Endothelial cell of umbilical vein (primary cell): ENCODE measurements around the gene ZNF775. TPM values are rescaled to one million over a fixed set of nuclear protein-coding genes. Genes with fewer than 3 reads are reported as not detected.

Source experiments
- BruUV-seq: library from RNA; stranded (reverse); fragments of 400-500 nt; replicated peaks from 2 replicates; lab custom pipeline; 2021; lab: Mats Ljungman, UMichigan
- CTCF ChIA-PET: fragments of 300-600, 350-600 bp; sonication (Branson Sonifier 250); formaldehyde crosslinking; loops from one replicate; lab custom pipeline; 2021; ENCODE audit warnings: antibody characterized with exemption, inconsistent platforms; lab: Charles Lee
- POLR2A ChIA-PET: fragments of 300-600, 350-600 bp; sonication (Branson Sonifier 250); formaldehyde crosslinking; loops from one replicate; lab custom pipeline; 2021; ENCODE audit warnings: antibody characterized with exemption, inconsistent platforms; lab: Charles Lee
- DNase-seq: peaks from one replicate; pipeline ENCODE4 v3.0.0-alpha.2; 2011; ENCODE audit warnings: low read depth, low spot score
- FAIRE-seq: peaks from 2 replicates; lab custom pipeline; 2011; peaks lifted over from hg19 to GRCh38; lab: Jason Lieb, UNC
- H2AFZ ChIP-seq: 2 replicates; pipeline ENCODE4 v1.6.0; 2012; ENCODE audit warnings: low read depth, low read length, control low read depth, inconsistent platforms
- H3K27ac ChIP-seq: 2 replicates; pipeline ENCODE4 v1.5.1; 2011; ENCODE audit warnings: low read depth, mild to moderate bottlenecking, control low read depth, low read length, moderate library complexity; ENCODE audit not compliant: insufficient read depth
- H3K27me3 ChIP-seq, 2 experiments: 2 replicates each; pipeline versions ENCODE4 v1.6.0 to v1.6.1; 2011; ENCODE audit warnings: low read length in 2 of 2, mixed read lengths in 1 of 2; ENCODE audit not compliant: control insufficient read depth in 2 of 2, insufficient read depth in 2 of 2
- H3K36me3 ChIP-seq, 2 experiments: 2 replicates in 1 of 2; 3 replicates in 1 of 2; pipeline ENCODE4 v1.5.1; 2011; ENCODE audit warnings: low read length in 2 of 2, mild to moderate bottlenecking in 1 of 2, moderate library complexity in 1 of 2; ENCODE audit not compliant: control insufficient read depth in 2 of 2, insufficient read depth in 2 of 2; ENCODE audit errors: extremely low read depth in 1 of 2
- H3K4me1 ChIP-seq: 3 replicates; pipeline ENCODE4 v1.5.1; 2011; ENCODE audit warnings: mild to moderate bottlenecking, low read length; ENCODE audit not compliant: control insufficient read depth, insufficient read depth; ENCODE audit errors: extremely low read depth
- H3K4me2 ChIP-seq: 2 replicates; pipeline ENCODE4 v1.6.1; 2011; ENCODE audit warnings: low read length, control low read depth, mixed read lengths; ENCODE audit not compliant: insufficient read depth
- H3K4me3 ChIP-seq, 3 experiments: fragments of 200-600 bp in 1 of 3; sonication (generic), shearing (Covaris generic) in 1 of 3; replicated peaks in 1 of 3; 2 replicates each; pipeline ENCODE4 v1.5.1; 2011 to 2016; ENCODE audit warnings: control low read depth in 3 of 3, low read length in 3 of 3, mild to moderate bottlenecking in 2 of 3, inconsistent platforms in 1 of 3, low read depth in 1 of 3, moderate library complexity in 1 of 3; ENCODE audit not compliant: insufficient read depth in 1 of 3
- H3K79me2 ChIP-seq: 2 replicates; pipeline ENCODE4 v1.6.0; 2012; ENCODE audit warnings: low read length, inconsistent platforms; ENCODE audit not compliant: control insufficient read depth, insufficient read depth
- H3K9ac ChIP-seq: replicated peaks from 2 replicates; pipeline ENCODE3; 2011; ENCODE audit warnings: low read length, control low read depth; ENCODE audit not compliant: insufficient read depth; ENCODE audit errors: extremely low read depth
- H3K9me1 ChIP-seq: replicated peaks from 3 replicates; pipeline ENCODE4 v1.6.0; 2011; ENCODE audit warnings: mild to moderate bottlenecking, low read length; ENCODE audit not compliant: control insufficient read depth, insufficient read depth; ENCODE audit errors: extremely low read depth
- H3K9me3 ChIP-seq: replicated peaks from 2 replicates; pipeline ENCODE4 v1.5.1; 2012; ENCODE audit warnings: low read length, inconsistent platforms; ENCODE audit not compliant: control insufficient read depth, insufficient read depth
- H4K20me1 ChIP-seq: replicated peaks from 2 replicates; pipeline ENCODE3; 2011; ENCODE audit warnings: mild to moderate bottlenecking, low read length; ENCODE audit not compliant: control insufficient read depth, insufficient read depth; ENCODE audit errors: extremely low read depth
- EZH2 ChIP-seq: IDR thresholded peaks from 2 replicates; pipeline ENCODE4 v1.6.1; 2012; ENCODE audit warnings: borderline replicate concordance, low read depth, mild to moderate bottlenecking, moderate library complexity, low read length, inconsistent platforms; ENCODE audit not compliant: severe bottlenecking
- FOS ChIP-seq: IDR thresholded peaks from 2 replicates; pipeline ENCODE4 v1.6.1; 2011; ENCODE audit warnings: mild to moderate bottlenecking, low read length, moderate library complexity, borderline replicate concordance; ENCODE audit not compliant: insufficient read depth
- GATA2 ChIP-seq: IDR thresholded peaks from 2 replicates; pipeline ENCODE4 v1.7.0; 2011; ENCODE audit warnings: low read depth, mild to moderate bottlenecking, moderate library complexity, mixed read lengths, low read length; ENCODE audit not compliant: insufficient read length, insufficient read depth
- JUN ChIP-seq: IDR thresholded peaks from 2 replicates; pipeline ENCODE4 v1.6.1; 2011; ENCODE audit warnings: borderline replicate concordance, low read depth; ENCODE audit not compliant: insufficient read length, insufficient read depth
- MYC ChIP-seq: IDR thresholded peaks from one replicate; pipeline ENCODE4 v1.6.1; 2011; ENCODE audit warnings: mild to moderate bottlenecking, low read depth, low read length
- POLR2A ChIP-seq: IDR thresholded peaks from 2 replicates; pipeline ENCODE4 v1.6.1; 2012; ENCODE audit warnings: low read depth, mild to moderate bottlenecking, control low read depth, low read length
- POLR2AphosphoS5 ChIP-seq: IDR thresholded peaks from 2 replicates; pipeline ENCODE4 v1.6.1; 2012; ENCODE audit warnings: low read depth, mild to moderate bottlenecking, control low read depth, low read length, moderate library complexity; ENCODE audit not compliant: insufficient read depth
- dilution Hi-C: fragments of 300-500 bp; cut with MboI; formaldehyde crosslinking; loops from one replicate; pipeline ENCODE4 v1.15.0; 2019; ENCODE audit warnings: low sequenced_read_pairs; ENCODE audit not compliant: extremely low pct_ligation_motif_present
- intact Hi-C: fragments of 100-400 bp; cut with micrococcal nuclease; formaldehyde crosslinking; loops from one replicate; pipeline ENCODE4 v1.10.0; 2022
- polyA plus RNA-seq, 4 experiments: library from polyadenylated mRNA; depleted of rRNA in 3 of 4; stranded (reverse) in 3 of 4; unstranded in 1 of 4; fragments of >200 nt; gene quantifications; 2 replicates each; pipeline versions ENCODE4 v1.2.1 to v1.2.3, GENCODE V29; 2011 to 2012; ENCODE audit warnings: missing spikeins in 1 of 4
- total RNA-seq: library from RNA; stranded (reverse); gene quantifications from 2 replicates; pipeline ENCODE4 v1.2.3, GENCODE V29; 2021
- TF ChIP-seq, protein P1 (sequence below): IDR thresholded peaks from 2 replicates; pipeline ENCODE4 v1.6.1; 2011; ENCODE audit not compliant: insufficient read depth, insufficient read length
- TF ChIP-seq, protein P2 (sequence below), 2 donors: IDR thresholded peaks; 1 replicate in 1 of 2; 2 replicates in 1 of 2; pipeline ENCODE4 v1.5.1; 2011; ENCODE audit warnings: low read length in 2 of 2, mild to moderate bottlenecking in 2 of 2, moderate library complexity in 2 of 2, control low read depth in 1 of 2, inconsistent platforms in 1 of 2, low read depth in 1 of 2; ENCODE audit not compliant: insufficient read depth in 1 of 2; ENCODE audit errors: extremely low read depth in 1 of 2

Gene ZNF775
- total and polyA plus RNA-seq, 2 donors (not counting 3 experiments of a cell fraction or from before 2014, with no cell fraction given) = 5.8 to 8.3 TPM

DNA sequence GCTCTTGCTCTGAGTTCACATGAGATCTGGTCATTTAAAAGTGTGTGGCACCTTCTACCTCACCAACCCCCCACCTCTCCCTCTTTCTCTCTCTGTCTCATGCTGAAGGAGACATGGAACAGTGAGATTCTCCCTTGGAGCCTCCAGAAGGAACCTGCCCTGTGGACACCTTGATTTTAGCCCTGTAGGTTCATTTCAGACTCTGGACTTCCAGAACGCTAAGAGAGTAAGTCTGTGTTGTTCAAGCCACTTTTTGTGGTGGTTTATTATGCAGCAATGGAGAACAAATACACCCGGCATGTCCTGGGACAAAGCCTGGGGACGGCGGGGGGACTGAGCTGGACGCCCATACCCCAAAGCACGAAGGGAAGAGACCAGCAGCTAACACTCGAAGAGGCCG, 50.6 kb downstream of the ZNF775 start:
- Histone ChIP-seq H3K9me1 (no peaks in the 10 kb centered on the region), H3K4me1 (no peaks in the 10 kb centered on the region), H4K20me1 (no peaks in the 10 kb centered on the region), H3K79me2 (no peaks in the 10 kb centered on the region), H3K36me3 (no peaks in the 10 kb centered on the region), H2AFZ (no peak overlapping the region), H3K9ac (no peak overlapping the region), H3K27ac (no peak overlapping the region), H3K4me2 (no peak overlapping the region), H3K9me3 (no peaks in the 10 kb centered on the region), H3K27me3 (peaks cover 5 to 10% of the 10 kb centered on the region in 2 experiments), H3K4me3 (no peak overlapping the region)
- TF ChIP-seq, protein P1, sequence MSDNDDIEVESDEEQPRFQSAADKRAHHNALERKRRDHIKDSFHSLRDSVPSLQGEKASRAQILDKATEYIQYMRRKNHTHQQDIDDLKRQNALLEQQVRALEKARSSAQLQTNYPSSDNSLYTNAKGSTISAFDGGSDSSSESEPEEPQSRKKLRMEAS = no peak
- TF ChIP-seq GATA2 (no peak), POLR2AphosphoS5 (no peak), JUN (no peak), FOS (no peak), EZH2 (no peak), MYC (no peak), POLR2A (no peak)
- TF ChIP-seq, protein P2, sequence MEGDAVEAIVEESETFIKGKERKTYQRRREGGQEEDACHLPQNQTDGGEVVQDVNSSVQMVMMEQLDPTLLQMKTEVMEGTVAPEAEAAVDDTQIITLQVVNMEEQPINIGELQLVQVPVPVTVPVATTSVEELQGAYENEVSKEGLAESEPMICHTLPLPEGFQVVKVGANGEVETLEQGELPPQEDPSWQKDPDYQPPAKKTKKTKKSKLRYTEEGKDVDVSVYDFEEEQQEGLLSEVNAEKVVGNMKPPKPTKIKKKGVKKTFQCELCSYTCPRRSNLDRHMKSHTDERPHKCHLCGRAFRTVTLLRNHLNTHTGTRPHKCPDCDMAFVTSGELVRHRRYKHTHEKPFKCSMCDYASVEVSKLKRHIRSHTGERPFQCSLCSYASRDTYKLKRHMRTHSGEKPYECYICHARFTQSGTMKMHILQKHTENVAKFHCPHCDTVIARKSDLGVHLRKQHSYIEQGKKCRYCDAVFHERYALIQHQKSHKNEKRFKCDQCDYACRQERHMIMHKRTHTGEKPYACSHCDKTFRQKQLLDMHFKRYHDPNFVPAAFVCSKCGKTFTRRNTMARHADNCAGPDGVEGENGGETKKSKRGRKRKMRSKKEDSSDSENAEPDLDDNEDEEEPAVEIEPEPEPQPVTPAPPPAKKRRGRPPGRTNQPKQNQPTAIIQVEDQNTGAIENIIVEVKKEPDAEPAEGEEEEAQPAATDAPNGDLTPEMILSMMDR (IDR thresholded peaks at IDR 0.05; ENCODE audit: extremely low read depth in 1 of 2, insufficient read depth in 1 of 2, low read depth in 1 of 2, low read length in 2 of 2) = no peak
- BruUV-seq = no TSS peak
- intact Hi-C loops = no loop called here
- dilution Hi-C loops = no loop called here
- DNase-seq (no peak), FAIRE-seq (no peak)
- POLR2A ChIA-PET = no interaction called here
- CTCF ChIA-PET = interaction anchor here (1.6 kb wide), 1 partner anchor 8 kb away, joined by 4 read pairs; no protein-coding TSS in a partner anchor
